Neuronal stem cell (in vitro differentiated cells): Measurements from ENCODE around the gene DNAH9.

Experiments used
- DNase-seq: peaks from one replicate; pipeline ENCODE4 v3.0.0-alpha.2; 2013; ENCODE audit warnings: low spot score
- H2AFZ ChIP-seq: one replicate; pipeline ENCODE4 v1.6.1; 2013; ENCODE audit warnings: mild to moderate bottlenecking, low read length, inconsistent platforms
- H2AK5ac ChIP-seq: 2 replicates; pipeline ENCODE4 v1.6.1; 2013; ENCODE audit warnings: low read depth, mild to moderate bottlenecking, inconsistent platforms, low read length, moderate library complexity, mixed read lengths
- H2BK120ac ChIP-seq: 2 replicates; pipeline ENCODE4 v1.6.1; 2013; ENCODE audit warnings: low read depth, mild to moderate bottlenecking, inconsistent platforms, low read length, moderate library complexity, mixed read lengths
- H2BK12ac ChIP-seq: one replicate; pipeline ENCODE4 v1.6.1; 2013; ENCODE audit warnings: low read length, inconsistent platforms
- H2BK15ac ChIP-seq: 2 replicates; pipeline ENCODE4 v1.6.1; 2013; ENCODE audit warnings: mild to moderate bottlenecking, low read length, inconsistent platforms, mixed read lengths
- H2BK5ac ChIP-seq: one replicate; pipeline ENCODE4 v1.6.1; 2013; ENCODE audit warnings: inconsistent platforms, mild to moderate bottlenecking, low read length, moderate library complexity
- H3K14ac ChIP-seq: one replicate; pipeline ENCODE4 v1.6.1; 2013; ENCODE audit warnings: low read length, inconsistent platforms
- H3K18ac ChIP-seq: 2 replicates; pipeline ENCODE4 v1.6.1; 2013; ENCODE audit warnings: low read length, inconsistent platforms
- H3K23ac ChIP-seq: 2 replicates; pipeline ENCODE4 v1.6.1; 2013; ENCODE audit warnings: low read depth, mild to moderate bottlenecking, mixed read lengths, low read length, inconsistent platforms; ENCODE audit not compliant: poor library complexity
- H3K27ac ChIP-seq: replicated peaks from 3 replicates; pipeline ENCODE4 v1.5.1; 2013; ENCODE audit warnings: low read length, inconsistent platforms
- H3K27me3 ChIP-seq, 3 experiments: 2 replicates each; pipeline ENCODE4 v1.6.1; 2013; ENCODE audit warnings: low read length in 3 of 3, mild to moderate bottlenecking in 2 of 3, inconsistent platforms in 1 of 3, low read depth in 1 of 3, mixed read lengths in 1 of 3, moderate library complexity in 1 of 3; ENCODE audit not compliant: control insufficient read depth in 3 of 3, insufficient read depth in 3 of 3
- H3K36me3 ChIP-seq, 2 donors: replicated peaks in 1 of 2; 2 replicates each; pipeline ENCODE4 v1.6.1; 2013; ENCODE audit warnings: low read length in 2 of 2; ENCODE audit not compliant: control insufficient read depth in 2 of 2, insufficient read depth in 2 of 2
- H3K4ac ChIP-seq: 2 replicates; pipeline ENCODE4 v1.6.1; 2013; ENCODE audit warnings: inconsistent platforms, mild to moderate bottlenecking, low read length, moderate library complexity
- H3K4me1 ChIP-seq, 2 donors: 1 replicate in 1 of 2; 2 replicates in 1 of 2; pipeline ENCODE4 v1.6.1; 2013; ENCODE audit warnings: low read length in 2 of 2, low read depth in 1 of 2; ENCODE audit not compliant: control insufficient read depth in 2 of 2, insufficient read depth in 1 of 2
- H3K4me2 ChIP-seq: one replicate; pipeline ENCODE4 v1.6.1; 2013; ENCODE audit warnings: mild to moderate bottlenecking, low read length, inconsistent platforms; ENCODE audit not compliant: insufficient read depth, poor library complexity, severe bottlenecking
- H3K4me3 ChIP-seq, 2 donors: 2 replicates each; pipeline ENCODE4 v1.5.1; 2013; ENCODE audit warnings: low read length in 2 of 2, mild to moderate bottlenecking in 2 of 2, inconsistent platforms in 1 of 2, moderate library complexity in 1 of 2
- H3K79me1 ChIP-seq: one replicate; pipeline ENCODE4 v1.6.1; 2013; ENCODE audit warnings: low read depth, mild to moderate bottlenecking, inconsistent platforms, low read length, moderate library complexity
- H3K9ac ChIP-seq: one replicate; pipeline ENCODE4 v1.6.1; 2013; ENCODE audit warnings: mild to moderate bottlenecking, low read depth, low read length, inconsistent platforms; ENCODE audit not compliant: poor library complexity
- H3K9me3 ChIP-seq, 2 donors: replicated peaks in 1 of 2; 2 replicates each; pipeline versions ENCODE3 to v1.6.1; 2013; ENCODE audit warnings: low read length in 2 of 2, mild to moderate bottlenecking in 2 of 2, inconsistent platforms in 1 of 2, low read depth in 1 of 2, mixed read lengths in 1 of 2, moderate library complexity in 1 of 2; ENCODE audit not compliant: control insufficient read depth in 2 of 2, insufficient read depth in 1 of 2
- H4K8ac ChIP-seq: one replicate; pipeline ENCODE4 v1.6.1; 2013; ENCODE audit warnings: low read depth, mild to moderate bottlenecking, inconsistent platforms, low read length, moderate library complexity
- H4K91ac ChIP-seq: one replicate; pipeline ENCODE4 v1.6.1; 2013; ENCODE audit warnings: low read length, low read depth, mild to moderate bottlenecking, inconsistent platforms; ENCODE audit not compliant: poor library complexity
- WGBS, 2 donors: extraction: QIAGEN DNeasy Blood & Tissue Kit; methylation state at CpG; one replicate each; pipeline ENCODE4 v1.1.7; 2013; ENCODE audit warnings: missing lambda C conversion rate in 2 of 2, mixed read lengths in 1 of 2; ENCODE audit not compliant: insufficient read length in 2 of 2, insufficient replicate concordance in 1 of 2; ENCODE audit errors: extremely low coverage in 2 of 2; 5-methylcytosine and 5-hydroxymethylcytosine counted together

The DNAH9 gene

GRCh38 chr17:11580677-11581076 lies 17.6 kb upstream of the DNAH9 start:
- no peak overlapping the region for H3K4me2 ChIP-seq
- H3K27ac ChIP-seq, result no peak overlapping the region
- no peak overlapping the region for H4K91ac ChIP-seq
- no peak overlapping the region for H3K18ac ChIP-seq
- no peak overlapping the region for H4K8ac ChIP-seq
- H3K4me1 ChIP-seq, result no peaks in the 10 kb centered on the region
- no peak overlapping the region for H2BK120ac ChIP-seq
- no peaks in the 10 kb centered on the region for H3K27me3 ChIP-seq
- H2BK15ac ChIP-seq, result no peak overlapping the region
- H3K4me3 ChIP-seq, result no peak overlapping the region
- H3K36me3 ChIP-seq, result no peaks in the 10 kb centered on the region
- H3K4ac ChIP-seq, result no peak overlapping the region
- no peak overlapping the region for H2BK5ac ChIP-seq
- no peak overlapping the region for H2BK12ac ChIP-seq
- H2AK5ac ChIP-seq, result no peak overlapping the region
- no peak overlapping the region for H3K23ac ChIP-seq
- H3K79me1 ChIP-seq, result no peaks in the 10 kb centered on the region
- no peak overlapping the region for H2AFZ ChIP-seq
- H3K14ac ChIP-seq, result no peak overlapping the region
- H3K9ac ChIP-seq, result no peak overlapping the region
- no peaks in the 10 kb centered on the region for H3K9me3 ChIP-seq
- no peak for DNase-seq
- no CpG with 5 or more reads among the region's 3 CpGs for WGBS, 2 donors

DNA sequence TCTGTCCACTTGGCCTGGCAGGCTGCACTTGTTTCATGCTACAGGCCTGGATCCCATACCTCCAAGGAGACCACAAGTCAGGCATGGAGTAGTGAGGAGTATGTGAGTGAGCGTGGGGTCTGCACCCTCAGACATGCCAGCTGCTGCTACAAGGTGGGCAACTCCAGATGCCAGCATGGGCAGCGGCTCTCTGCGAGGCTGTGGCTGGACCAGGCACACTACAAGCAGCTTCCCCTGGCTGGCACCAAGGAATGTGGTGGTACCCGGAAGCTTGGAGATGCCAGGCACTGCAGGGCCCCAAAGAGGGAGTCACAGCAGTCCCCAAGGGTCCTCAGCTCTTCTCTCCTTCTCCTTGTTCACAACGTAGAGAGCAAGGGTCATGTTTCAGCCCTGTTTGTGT lies 16.1 kb upstream of the DNAH9 start:
- WGBS, 2 donors, result no CpG with 5 or more reads among the region's 5 CpGs
- no peak overlapping the region for H2AFZ ChIP-seq

GRCh38 chr17:11583306-11583992 lies 14.8 kb upstream of the DNAH9 start:
- Histone ChIP-seq H3K4me2 (no peak overlapping the region), H4K8ac (no peak overlapping the region), H3K9me3 (no peaks in the 10 kb centered on the region), H3K23ac (no peak overlapping the region), H2AFZ (no peak overlapping the region), H3K79me1 (no peaks in the 10 kb centered on the region), H3K14ac (peak overlapping the region; percentile 25), H3K27ac (no peak overlapping the region), H2BK5ac (no peak overlapping the region), H2BK12ac (no peak overlapping the region), H4K91ac (no peak overlapping the region), H3K4me3 (no peak overlapping the region), H3K4me1 (no peaks in the 10 kb centered on the region), H3K36me3 (no peaks in the 10 kb centered on the region), H2BK15ac (no peak overlapping the region), H3K27me3 (no peaks in the 10 kb centered on the region), H2BK120ac (no peak overlapping the region), H3K4ac (no peak overlapping the region), H2AK5ac (peak overlapping the region; percentile 3), H3K9ac (no peak overlapping the region), H3K18ac (peak overlapping the region; percentile 31)
- DNase-seq, result no peak
- WGBS, 2 donors, result no CpG with 5 or more reads among the region's 9 CpGs

More for the DNA sequence above, 16.1 kb upstream of the DNAH9 start:
- peak overlapping the region; percentile 40 for H3K14ac ChIP-seq
- no peak overlapping the region for H3K4me2 ChIP-seq
- no peak overlapping the region for H3K4ac ChIP-seq
- H3K4me1 ChIP-seq, result no peaks in the 10 kb centered on the region
- H4K8ac ChIP-seq, result no peak overlapping the region
- H2BK5ac ChIP-seq, result no peak overlapping the region
- no peaks in the 10 kb centered on the region for H3K36me3 ChIP-seq
- no peaks in the 10 kb centered on the region for H3K27me3 ChIP-seq
- no peak for DNase-seq
- peak overlapping the region; percentile 38 for H3K9ac ChIP-seq
- no peak overlapping the region for H2BK12ac ChIP-seq
- no peak overlapping the region for H2BK120ac ChIP-seq
- no peak overlapping the region for H3K4me3 ChIP-seq
- no peak overlapping the region for H3K27ac ChIP-seq
- H3K23ac ChIP-seq, result no peak overlapping the region
- H2AK5ac ChIP-seq, result no peak overlapping the region
- no peak overlapping the region for H3K18ac ChIP-seq
- no peak overlapping the region for H4K91ac ChIP-seq
- H3K79me1 ChIP-seq, result no peaks in the 10 kb centered on the region
- no peaks in the 10 kb centered on the region for H3K9me3 ChIP-seq
- H2BK15ac ChIP-seq, result no peak overlapping the region

- no peak overlapping the region for H3K27ac ChIP-seq
- H3K4me1 ChIP-seq, result no peaks in the 10 kb centered on the region
- H2AK5ac ChIP-seq, result no peak overlapping the region
- H2BK120ac ChIP-seq, result no peak overlapping the region
- H3K9ac ChIP-seq, result no peak overlapping the region
- no peak overlapping the region for H3K14ac ChIP-seq
- H3K36me3 ChIP-seq, result no peaks in the 10 kb centered on the region
- H3K23ac ChIP-seq, result no peak overlapping the region
- no peak overlapping the region for H2BK15ac ChIP-seq
- H3K9me3 ChIP-seq, result no peaks in the 10 kb centered on the region
- H3K4me2 ChIP-seq, result no peak overlapping the region
- no peak for DNase-seq
- no peak overlapping the region for H2BK5ac ChIP-seq
- H2BK12ac ChIP-seq, result no peak overlapping the region
- H3K18ac ChIP-seq, result no peak overlapping the region
- no peak overlapping the region for H3K4ac ChIP-seq
- no peaks in the 10 kb centered on the region for H3K27me3 ChIP-seq
- H4K91ac ChIP-seq, result no peak overlapping the region
- no peak overlapping the region for H3K4me3 ChIP-seq
- no CpG with 5 or more reads among the region's 3 CpGs for WGBS, 2 donors
- H2AFZ ChIP-seq, result no peak overlapping the region
- no peaks in the 10 kb centered on the region for H3K79me1 ChIP-seq
- H4K8ac ChIP-seq, result no peak overlapping the region
Observed at GRCh38 chr17:11589716-11590115, 8.6 kb upstream of the DNAH9 start.
